HG03571 (cell line): ENCODE results near the gene GSKIP.

Source experiments
- ATAC-seq: cut with Tn5 transposase; IDR thresholded peaks from one replicate; pipeline ENCODE4 v1.9.1; 2021; ENCODE audit not compliant: unreplicated experiment

The GSKIP gene

DNA sequence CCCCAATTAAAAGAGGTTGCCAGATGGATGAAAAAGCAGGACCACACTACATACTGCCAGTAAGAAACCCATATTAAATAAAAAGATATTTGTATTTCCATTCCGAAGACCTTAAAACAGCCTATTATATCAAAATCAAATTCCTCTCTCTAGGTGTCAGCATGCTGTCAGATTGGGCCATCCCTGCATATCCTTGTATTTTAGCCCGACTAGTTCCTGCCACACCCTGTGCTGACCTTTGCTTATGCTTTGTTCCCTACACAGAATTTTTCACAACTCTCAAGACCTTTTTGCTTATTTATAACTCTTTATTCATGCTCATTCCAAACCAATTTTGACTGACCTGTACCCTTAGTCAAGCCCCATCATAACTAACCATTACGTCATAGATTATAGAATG, 12.8 kb downstream of the GSKIP start:
- ATAC-seq, result no peak

- ATAC-seq, result peak; percentile 86
Measured at GRCh38 chr14:96380735-96381134, 17.4 kb downstream of the GSKIP start.

- no peak for ATAC-seq
Measured at GRCh38 chr14:96383445-96383844, 20.1 kb downstream of the GSKIP start.

DNA sequence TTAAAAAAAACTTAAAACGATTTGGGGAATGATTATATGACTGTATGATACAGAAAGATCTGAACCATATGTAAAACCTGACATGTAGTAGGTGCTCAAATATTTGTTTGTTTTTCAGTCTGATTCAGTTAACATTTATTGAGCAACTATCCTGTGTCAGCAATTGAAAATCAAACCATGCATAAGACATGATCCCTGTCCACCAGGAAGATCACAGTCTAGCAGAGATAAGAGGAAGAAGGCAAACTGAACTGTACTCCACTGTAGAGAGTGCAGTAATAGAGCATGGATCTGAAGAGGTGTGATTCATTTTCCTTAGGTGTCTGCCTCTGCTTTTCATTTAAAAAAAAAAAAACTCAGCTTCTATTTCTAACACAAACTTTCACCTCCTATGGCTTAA, 20.7 kb downstream of the GSKIP start:
- no peak for ATAC-seq

- ATAC-seq, result no peak
Measured at GRCh38 chr14:96384740-96385139, 21.4 kb downstream of the GSKIP start.

DNA sequence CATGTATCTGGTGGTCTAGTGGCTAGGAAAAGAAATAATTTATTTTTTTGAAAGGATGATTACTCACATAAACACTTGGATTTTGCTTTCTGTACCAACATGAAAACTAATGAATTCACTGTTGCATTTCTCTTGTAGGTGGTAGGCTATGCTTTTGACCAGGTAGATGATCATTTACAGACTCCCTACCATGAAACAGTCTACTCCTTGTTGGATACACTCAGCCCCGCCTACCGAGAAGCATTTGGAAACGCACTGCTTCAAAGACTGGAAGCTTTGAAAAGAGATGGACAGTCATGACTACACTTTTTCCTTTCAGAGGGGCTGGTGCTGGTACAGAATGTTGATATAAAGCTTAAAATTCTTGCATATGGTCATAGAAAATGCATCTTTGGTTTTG, 22.1 kb downstream of the GSKIP start:
- ATAC-seq, result no peak

GRCh38 chr14:96390965-96391292, 27.6 kb downstream of the GSKIP start:
- ATAC-seq, result no peak

- peak; percentile 85 for ATAC-seq
Measured at GRCh38 chr14:96391293-96392118, 28.2 kb downstream of the GSKIP start.

DNA sequence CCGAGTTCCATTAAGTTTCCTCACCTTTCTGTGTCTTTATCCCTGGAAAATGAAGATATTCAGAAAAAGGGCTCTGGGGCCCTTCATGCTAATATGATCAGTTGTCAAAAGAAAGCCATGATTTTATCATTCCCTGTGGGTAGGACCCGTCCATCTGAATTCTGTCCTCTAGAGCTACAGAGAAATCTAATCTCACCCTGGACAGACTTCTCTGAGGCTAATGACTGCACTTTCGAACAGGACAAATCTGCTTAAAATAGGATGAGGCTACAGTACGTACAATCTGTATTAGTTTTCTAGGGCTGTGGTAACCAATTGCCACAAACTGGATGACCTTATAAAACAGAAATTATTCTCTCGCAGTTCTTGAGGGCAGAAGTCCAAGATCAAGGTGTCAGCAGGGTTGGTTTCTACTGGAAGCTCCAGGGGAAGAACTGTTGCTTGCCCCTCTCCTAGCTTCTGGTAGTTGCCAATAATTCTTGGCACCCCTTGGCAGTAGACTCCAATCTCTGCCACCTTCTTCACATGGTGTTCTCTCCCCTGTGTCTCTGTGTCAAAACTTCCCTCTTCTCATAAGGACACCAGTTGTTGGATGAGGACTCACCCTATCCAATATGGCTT, 29.9 kb downstream of the GSKIP start:
- ATAC-seq, result no peak

DNA sequence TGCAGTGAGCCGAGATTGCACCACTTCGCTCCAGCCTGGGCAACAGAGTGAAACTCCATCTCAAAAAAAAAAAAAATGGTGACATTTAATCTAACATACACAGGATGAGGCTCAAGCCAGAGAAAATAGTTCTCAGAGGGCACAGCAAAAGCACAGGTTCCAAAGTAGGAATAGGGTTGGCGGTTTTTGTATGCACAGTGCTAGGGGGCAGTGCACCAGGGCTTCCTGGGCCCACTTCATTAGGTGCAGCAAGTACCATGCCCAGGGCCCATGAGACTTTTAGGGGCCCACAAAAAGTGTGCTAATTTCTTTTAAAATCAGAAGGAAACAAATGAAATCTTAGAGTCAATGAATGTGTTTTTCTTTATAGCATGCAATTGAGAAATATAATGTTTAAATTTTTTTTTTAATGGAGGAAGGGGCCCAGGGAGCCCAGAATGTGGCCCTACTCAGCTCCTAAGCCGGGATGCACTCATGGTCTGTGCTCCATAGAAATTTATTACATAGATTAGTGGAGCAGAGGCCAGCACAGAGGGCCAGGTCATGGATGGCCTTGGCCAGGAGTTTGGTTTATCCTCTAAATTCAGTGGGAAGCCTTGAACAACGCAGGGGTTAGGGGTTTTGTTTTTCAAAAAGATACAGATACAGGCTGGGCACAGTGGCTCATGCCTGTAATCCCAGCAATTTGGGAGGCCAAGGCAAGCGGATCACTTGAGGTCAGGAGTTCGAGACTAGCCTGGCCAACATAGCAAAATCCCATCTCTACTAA, 30.9 kb downstream of the GSKIP start:
- no peak for ATAC-seq

GRCh38 chr14:96398432-96398831, 35.1 kb downstream of the GSKIP start:
- ATAC-seq, result no peak

DNA sequence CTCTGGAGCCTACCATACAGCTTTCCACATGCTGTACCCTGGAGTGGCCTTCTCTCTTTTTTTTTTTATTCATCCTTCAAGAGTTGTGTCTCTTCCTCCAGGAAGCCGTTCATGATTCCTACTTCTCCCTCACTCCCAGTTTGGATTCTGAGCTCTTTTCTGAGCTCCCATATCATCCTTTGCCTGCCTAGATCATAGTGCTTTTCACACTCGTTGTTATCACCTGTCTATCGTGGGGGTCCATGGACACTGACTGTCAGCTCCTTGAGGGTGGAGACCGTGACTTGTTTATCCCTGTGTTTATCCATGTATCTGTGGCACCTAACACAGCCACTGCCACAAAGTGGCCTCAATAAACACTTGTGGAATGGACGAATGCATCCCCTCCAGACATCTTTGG, 35.6 kb downstream of the GSKIP start:
- ATAC-seq, result no peak

GRCh38 chr14:96399405-96399804, 36.1 kb downstream of the GSKIP start:
- no peak for ATAC-seq

GRCh38 chr14:96400495-96400894, 37.2 kb downstream of the GSKIP start:
- no peak for ATAC-seq

GRCh38 chr14:96403409-96403808, 40.1 kb downstream of the GSKIP start:
- no peak for ATAC-seq

DNA sequence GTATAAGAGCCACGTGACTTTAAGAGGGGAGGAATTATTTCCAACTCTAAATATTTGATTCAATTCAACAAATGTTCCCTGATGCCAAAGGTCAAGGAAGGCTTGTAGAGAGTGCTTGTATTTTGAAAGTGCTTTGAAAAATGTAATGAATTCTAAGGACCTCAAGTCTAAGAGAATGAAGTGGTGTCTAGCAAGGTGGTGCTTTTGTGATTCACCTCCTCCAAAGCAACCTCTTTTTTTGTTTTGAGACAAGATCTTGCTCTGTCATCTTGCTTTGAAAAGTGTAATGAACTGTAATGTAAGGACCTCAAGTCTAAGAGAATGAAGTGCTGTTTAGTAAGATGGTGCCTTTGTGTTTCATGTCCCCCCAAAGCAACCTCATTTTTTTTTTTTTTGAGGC, 42.4 kb downstream of the GSKIP start:
- no peak for ATAC-seq

DNA sequence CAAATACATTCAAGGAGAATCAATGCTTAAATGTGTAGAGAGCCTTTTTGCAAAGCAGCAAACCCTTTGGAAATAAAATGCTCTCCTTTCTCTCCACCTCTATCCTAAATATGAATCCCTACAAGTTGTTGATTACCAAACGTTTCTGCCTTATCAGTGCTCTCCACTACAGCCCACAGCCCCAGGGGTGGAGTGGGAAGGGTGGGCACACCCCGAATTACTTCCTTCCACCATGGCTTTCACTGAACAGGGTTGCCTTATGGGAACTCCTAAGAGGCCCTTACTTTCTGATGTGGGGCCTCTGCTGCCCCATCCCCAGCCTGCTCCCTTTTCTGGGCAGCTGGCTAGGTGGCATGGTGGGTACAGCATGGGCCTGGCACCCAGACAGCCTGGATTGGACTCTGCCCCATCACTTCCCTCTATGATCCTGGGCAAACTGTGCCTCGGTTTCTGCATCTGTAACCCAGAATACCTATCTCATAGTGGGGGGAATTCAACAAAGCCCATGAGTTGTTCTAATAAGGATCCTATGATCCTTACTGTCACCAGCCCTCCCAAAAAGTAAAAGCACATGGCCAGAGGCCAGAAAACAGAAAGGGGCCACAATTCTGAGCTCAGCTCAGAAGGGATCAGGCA, 44.7 kb downstream of the GSKIP start:
- no peak for ATAC-seq

GRCh38 chr14:96408608-96409007, 45.3 kb downstream of the GSKIP start:
- ATAC-seq, result no peak

- ATAC-seq, result no peak
Measured at GRCh38 chr14:96409701-96410100, 46.4 kb downstream of the GSKIP start.

- no peak for ATAC-seq
Measured at GRCh38 chr14:96410119-96410518, 46.8 kb downstream of the GSKIP start.

DNA sequence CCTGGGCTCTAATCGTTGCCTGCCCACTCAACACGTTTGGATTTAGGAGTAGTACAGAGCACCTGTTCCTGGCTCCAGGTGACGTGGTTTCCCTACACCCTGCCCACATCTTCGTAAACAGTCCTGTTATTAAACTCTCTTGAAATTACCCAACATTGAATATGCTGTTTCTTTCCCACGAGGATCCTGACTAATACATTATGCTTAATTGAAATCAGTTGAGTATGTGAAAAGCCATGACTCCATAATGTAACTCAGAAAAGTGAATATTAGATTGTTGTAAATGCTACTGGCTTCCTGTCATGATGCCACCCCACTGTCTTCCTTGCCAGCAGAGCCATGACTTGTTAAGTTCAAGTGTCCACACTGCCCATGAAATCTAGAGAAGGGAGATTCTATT, 50.2 kb downstream of the GSKIP start:
- no peak for ATAC-seq

- ATAC-seq, result no peak
Measured at GRCh38 chr14:96415559-96415958, 52.2 kb downstream of the GSKIP start.
